ENCODE data around the gene CFAP61.

Gene CFAP61

DNA sequence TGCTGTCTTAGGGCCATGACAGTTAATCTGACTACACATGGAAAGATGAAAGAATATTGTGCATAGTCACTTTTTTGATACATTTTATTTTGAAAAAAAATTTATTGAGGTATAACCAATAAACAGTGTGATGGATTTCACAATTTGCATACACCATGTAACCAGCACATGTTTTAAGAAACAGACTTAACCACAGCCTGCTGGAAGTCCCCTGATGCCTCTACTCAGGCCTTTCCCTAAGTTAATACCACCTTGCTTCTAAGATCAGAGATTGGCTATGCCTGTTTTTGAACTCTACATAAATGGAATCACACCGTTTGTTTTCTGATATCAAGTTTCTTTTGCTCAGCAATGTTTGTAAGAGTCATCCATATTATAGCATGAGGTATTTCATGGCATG is 136.3 kb downstream of the CFAP61 start:
- TF ChIP-seq, protein P1, sequence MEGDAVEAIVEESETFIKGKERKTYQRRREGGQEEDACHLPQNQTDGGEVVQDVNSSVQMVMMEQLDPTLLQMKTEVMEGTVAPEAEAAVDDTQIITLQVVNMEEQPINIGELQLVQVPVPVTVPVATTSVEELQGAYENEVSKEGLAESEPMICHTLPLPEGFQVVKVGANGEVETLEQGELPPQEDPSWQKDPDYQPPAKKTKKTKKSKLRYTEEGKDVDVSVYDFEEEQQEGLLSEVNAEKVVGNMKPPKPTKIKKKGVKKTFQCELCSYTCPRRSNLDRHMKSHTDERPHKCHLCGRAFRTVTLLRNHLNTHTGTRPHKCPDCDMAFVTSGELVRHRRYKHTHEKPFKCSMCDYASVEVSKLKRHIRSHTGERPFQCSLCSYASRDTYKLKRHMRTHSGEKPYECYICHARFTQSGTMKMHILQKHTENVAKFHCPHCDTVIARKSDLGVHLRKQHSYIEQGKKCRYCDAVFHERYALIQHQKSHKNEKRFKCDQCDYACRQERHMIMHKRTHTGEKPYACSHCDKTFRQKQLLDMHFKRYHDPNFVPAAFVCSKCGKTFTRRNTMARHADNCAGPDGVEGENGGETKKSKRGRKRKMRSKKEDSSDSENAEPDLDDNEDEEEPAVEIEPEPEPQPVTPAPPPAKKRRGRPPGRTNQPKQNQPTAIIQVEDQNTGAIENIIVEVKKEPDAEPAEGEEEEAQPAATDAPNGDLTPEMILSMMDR (conservative IDR thresholded peaks at IDR 0.05; ENCODE audit: low read length), result no peak

DNA sequence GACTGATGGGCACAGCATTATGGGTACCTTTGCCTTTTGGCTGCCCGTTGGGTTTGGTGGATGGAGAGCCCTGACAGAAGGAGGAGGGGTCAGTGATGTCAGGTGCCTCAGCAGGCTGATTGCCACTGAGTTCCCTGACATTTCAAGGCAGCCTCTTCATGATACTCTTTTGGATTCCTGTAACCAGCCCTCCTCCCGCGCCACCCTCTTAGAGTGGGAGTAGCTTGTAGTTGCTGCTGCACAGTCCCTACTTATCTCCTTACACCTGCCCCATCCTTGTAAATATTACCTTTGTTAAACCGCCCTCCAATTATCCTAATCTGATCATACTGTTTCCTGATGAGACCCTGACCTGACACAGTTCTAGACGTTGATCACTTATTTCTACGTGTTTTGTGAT is 140.0 kb downstream of the CFAP61 start:
- TF ChIP-seq, protein P1 (conservative IDR thresholded peaks at IDR 0.05; ENCODE audit: low read length), result no peak
- DNase-seq (ENCODE audit: low read depth), result no peak
- no peak overlapping the region for H3K4me3 ChIP-seq (ENCODE audit: low read length)

More for the DNA sequence above, 136.3 kb downstream of the CFAP61 start:
- H3K4me3 ChIP-seq (ENCODE audit: low read length), result no peak overlapping the region
- no peak for DNase-seq (ENCODE audit: low read depth)

DNA sequence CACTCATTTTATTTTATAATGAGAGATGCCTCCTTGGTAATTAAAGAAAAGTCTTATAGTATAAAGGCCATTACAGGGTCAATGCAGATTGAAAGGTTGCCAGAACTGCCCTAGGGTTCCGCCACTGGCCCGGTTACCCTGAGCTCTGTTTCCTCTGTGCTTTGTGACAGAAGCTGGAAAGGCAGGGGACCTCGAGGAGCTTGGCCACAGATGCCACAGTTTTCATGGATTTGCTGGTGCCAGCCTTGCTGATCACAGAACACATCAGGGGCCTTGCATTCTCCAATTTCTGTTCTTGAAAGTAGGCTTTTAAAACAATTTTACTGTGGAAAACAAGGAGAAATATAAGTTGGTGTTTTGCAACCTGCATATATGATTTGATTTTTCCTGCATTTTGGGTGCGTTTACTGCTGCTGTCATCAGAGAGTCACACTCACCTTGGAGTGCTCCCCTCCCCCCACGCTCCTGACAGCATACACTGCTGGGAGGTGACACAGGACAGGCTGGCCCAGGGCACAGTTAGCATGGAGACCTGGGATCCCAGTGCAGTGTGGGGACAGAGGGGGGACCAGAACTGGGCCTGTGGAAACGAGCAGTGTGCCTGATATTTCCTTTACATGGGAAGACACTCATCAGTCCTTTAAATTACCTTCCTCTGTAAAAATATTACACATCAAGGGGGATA is 142.8 kb downstream of the CFAP61 start:
- no peak for DNase-seq (ENCODE audit: low read depth)

DNA sequence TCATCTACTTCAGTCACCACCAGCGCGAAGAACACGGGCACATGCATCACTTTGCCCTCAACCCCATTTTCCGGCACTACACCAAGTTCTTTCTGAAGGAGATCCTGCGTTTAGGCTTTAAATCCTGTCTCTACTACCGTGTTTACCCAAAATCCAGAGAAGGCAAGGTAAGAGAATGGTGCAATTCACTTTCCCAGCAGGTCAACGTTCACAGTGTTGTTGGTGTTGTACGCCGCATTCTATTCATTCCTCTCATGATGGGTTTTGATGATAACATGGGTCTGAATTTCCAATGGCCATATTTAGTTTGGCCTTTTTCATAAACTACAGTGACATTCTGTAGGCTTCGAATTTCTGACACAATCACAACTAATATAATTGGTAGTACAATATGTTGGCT is 144.3 kb downstream of the CFAP61 start:
- DNase-seq (ENCODE audit: low read depth), result no peak
- H3K4me3 ChIP-seq (ENCODE audit: low read length), result no peak overlapping the region
- TF ChIP-seq, protein P1 (conservative IDR thresholded peaks at IDR 0.05; ENCODE audit: low read length), result no peak

More for the DNA sequence above, 142.8 kb downstream of the CFAP61 start:
- H3K4me3 ChIP-seq (ENCODE audit: low read length), result no peak overlapping the region
- TF ChIP-seq, protein P1 (conservative IDR thresholded peaks at IDR 0.05; ENCODE audit: low read length), result no peak

DNA sequence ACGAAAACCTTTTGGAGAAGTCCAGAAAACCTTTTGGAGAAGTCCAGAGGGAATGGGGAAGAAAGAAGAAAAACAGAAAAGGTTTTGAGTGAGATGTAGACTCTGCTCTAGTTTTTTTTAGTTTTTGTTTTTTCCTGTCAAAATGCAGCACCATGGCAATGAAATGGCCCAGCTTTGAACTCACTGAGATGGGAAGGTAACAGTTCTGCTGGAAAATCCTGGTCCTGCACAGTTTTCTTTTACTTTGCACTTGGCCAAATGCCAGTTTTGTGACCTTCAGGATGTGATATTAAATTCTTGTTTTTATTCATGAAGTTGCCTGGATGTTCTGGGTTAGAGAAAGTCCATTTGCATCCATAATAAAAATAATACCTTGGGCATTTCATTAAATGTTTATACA is 145.7 kb downstream of the CFAP61 start:
- no peak overlapping the region for H3K4me3 ChIP-seq (ENCODE audit: low read length)
- TF ChIP-seq, protein P1 (conservative IDR thresholded peaks at IDR 0.05; ENCODE audit: low read length), result no peak
- DNase-seq (ENCODE audit: low read depth), result no peak

DNA sequence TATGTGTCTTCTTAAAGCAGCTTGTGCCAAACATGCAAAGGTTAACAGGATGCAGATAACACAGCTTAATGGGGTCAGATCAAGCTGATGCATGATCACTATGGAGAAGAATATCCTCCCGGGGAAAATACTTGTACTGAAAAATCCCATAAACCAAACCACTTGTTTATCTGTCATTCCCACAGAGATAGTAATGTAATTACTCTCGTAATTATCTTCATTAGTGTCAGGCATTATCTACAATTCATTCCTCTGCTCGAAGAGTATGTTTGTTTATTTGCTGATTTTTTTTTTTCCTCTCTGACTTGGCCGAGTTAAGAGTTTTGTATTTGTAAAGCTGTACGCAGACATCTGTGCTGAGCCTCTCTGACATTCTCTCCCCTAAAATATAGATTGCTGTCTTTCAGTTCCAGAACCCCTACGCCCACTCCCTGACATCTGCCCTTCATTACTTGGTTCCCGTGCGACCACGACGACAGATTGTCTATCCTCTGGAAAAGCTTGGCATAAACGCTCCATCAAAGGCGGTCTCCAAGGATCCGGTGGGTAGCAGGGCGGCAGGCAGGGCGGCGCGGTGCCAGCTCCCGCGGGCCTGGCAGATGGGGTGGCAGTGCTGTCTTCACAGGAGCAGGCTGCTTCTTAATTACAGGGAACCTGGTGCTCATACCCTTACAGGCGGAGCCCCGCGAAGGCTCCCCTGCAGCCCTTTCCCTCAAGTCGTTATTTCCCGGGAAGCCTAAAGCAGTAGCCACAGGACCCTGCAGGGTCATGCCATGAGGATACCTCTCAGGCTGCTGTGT is 147.2 kb downstream of the CFAP61 start:
- DNase-seq (ENCODE audit: low read depth), result no peak
- H3K4me3 ChIP-seq (ENCODE audit: low read length), result no peak overlapping the region

More for the DNA sequence above, 147.2 kb downstream of the CFAP61 start:
- TF ChIP-seq, protein P1 (conservative IDR thresholded peaks at IDR 0.05; ENCODE audit: low read length), result no peak

Measured in AG10803 (cell line).